Measurements from ENCODE around the gene TMEFF2.

DNA sequence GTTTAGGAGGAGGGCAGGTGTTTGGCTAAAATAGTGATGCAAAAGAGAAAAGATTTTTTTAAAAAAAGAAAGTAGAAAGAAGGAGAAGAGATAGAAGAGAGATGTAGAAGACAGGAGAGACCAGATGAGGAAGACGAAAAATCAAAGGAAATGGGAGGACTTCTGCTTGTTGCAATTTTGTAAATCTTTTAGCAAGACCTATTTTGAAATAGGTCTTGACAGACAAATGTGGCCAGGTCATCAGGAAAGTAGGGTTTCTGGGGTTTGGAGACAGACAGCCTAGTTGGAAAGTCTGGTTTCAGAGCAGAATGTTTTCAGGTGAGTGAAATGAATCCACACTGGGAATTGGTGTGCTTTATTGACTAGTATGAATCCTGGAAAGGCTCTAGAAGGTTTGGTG lies 243.4 kb downstream of the TMEFF2 start:
- TF ChIP-seq GABPA (IDR thresholded peaks at IDR 0.05 in 1 of 2, conservative IDR thresholded peaks at IDR 0.05 in 1 of 2) (no peak), FOXA1 (IDR thresholded peaks at IDR 0.05) (no peak), YY1 (IDR thresholded peaks at IDR 0.05) (no peak), RXRA (IDR thresholded peaks at IDR 0.05) (no peak), RAD21 (IDR thresholded peaks at IDR 0.05) (no peak), TAF1 (conservative IDR thresholded peaks at IDR 0.05) (no peak), NR2F2 (IDR thresholded peaks at IDR 0.05) (no peak), SP1 (IDR thresholded peaks at IDR 0.05) (no peak), HNF4A (conservative IDR thresholded peaks at IDR 0.05) (no peak), EGR1 (IDR thresholded peaks at IDR 0.05; ENCODE audit: low read depth in 2 of 2) (no peak)
- TF ChIP-seq, protein P1, sequence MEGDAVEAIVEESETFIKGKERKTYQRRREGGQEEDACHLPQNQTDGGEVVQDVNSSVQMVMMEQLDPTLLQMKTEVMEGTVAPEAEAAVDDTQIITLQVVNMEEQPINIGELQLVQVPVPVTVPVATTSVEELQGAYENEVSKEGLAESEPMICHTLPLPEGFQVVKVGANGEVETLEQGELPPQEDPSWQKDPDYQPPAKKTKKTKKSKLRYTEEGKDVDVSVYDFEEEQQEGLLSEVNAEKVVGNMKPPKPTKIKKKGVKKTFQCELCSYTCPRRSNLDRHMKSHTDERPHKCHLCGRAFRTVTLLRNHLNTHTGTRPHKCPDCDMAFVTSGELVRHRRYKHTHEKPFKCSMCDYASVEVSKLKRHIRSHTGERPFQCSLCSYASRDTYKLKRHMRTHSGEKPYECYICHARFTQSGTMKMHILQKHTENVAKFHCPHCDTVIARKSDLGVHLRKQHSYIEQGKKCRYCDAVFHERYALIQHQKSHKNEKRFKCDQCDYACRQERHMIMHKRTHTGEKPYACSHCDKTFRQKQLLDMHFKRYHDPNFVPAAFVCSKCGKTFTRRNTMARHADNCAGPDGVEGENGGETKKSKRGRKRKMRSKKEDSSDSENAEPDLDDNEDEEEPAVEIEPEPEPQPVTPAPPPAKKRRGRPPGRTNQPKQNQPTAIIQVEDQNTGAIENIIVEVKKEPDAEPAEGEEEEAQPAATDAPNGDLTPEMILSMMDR (IDR thresholded peaks at IDR 0.05; ENCODE audit: low read depth, low read length, missing input control), result no peak
- TF ChIP-seq, protein P2, sequence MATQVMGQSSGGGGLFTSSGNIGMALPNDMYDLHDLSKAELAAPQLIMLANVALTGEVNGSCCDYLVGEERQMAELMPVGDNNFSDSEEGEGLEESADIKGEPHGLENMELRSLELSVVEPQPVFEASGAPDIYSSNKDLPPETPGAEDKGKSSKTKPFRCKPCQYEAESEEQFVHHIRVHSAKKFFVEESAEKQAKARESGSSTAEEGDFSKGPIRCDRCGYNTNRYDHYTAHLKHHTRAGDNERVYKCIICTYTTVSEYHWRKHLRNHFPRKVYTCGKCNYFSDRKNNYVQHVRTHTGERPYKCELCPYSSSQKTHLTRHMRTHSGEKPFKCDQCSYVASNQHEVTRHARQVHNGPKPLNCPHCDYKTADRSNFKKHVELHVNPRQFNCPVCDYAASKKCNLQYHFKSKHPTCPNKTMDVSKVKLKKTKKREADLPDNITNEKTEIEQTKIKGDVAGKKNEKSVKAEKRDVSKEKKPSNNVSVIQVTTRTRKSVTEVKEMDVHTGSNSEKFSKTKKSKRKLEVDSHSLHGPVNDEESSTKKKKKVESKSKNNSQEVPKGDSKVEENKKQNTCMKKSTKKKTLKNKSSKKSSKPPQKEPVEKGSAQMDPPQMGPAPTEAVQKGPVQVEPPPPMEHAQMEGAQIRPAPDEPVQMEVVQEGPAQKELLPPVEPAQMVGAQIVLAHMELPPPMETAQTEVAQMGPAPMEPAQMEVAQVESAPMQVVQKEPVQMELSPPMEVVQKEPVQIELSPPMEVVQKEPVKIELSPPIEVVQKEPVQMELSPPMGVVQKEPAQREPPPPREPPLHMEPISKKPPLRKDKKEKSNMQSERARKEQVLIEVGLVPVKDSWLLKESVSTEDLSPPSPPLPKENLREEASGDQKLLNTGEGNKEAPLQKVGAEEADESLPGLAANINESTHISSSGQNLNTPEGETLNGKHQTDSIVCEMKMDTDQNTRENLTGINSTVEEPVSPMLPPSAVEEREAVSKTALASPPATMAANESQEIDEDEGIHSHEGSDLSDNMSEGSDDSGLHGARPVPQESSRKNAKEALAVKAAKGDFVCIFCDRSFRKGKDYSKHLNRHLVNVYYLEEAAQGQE (IDR thresholded peaks at IDR 0.05), result no peak
- TF ChIP-seq, protein P3, sequence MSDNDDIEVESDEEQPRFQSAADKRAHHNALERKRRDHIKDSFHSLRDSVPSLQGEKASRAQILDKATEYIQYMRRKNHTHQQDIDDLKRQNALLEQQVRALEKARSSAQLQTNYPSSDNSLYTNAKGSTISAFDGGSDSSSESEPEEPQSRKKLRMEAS (IDR thresholded peaks at IDR 0.05), result no peak
- TF ChIP-seq, protein P4, sequence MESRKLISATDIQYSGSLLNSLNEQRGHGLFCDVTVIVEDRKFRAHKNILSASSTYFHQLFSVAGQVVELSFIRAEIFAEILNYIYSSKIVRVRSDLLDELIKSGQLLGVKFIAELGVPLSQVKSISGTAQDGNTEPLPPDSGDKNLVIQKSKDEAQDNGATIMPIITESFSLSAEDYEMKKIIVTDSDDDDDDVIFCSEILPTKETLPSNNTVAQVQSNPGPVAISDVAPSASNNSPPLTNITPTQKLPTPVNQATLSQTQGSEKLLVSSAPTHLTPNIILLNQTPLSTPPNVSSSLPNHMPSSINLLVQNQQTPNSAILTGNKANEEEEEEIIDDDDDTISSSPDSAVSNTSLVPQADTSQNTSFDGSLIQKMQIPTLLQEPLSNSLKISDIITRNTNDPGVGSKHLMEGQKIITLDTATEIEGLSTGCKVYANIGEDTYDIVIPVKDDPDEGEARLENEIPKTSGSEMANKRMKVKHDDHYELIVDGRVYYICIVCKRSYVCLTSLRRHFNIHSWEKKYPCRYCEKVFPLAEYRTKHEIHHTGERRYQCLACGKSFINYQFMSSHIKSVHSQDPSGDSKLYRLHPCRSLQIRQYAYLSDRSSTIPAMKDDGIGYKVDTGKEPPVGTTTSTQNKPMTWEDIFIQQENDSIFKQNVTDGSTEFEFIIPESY (IDR thresholded peaks at IDR 0.05), result no peak
